B cell (primary cell): ENCODE measurements around the gene PUM1. TPM values are rescaled to one million over a fixed set of nuclear protein-coding genes. Genes with fewer than 3 reads are reported as not detected.

Experiments used
- ATAC-seq: fragments of 200-7000 bp; cut with Tn5 transposase; one replicate; pipeline ENCODE4 v1.10.0; 2021; ENCODE audit warnings: low read depth, mild to moderate bottlenecking, moderate number of reproducible peaks, moderate library complexity
- CTCF ChIA-PET: fragments of 350-600 bp; sonication (Branson Sonifier 250); formaldehyde crosslinking; loops from one replicate; lab custom pipeline; 2021; ENCODE audit warnings: antibody characterized with exemption, inconsistent platforms; lab: Charles Lee
- POLR2A ChIA-PET: fragments of 350-600 bp; sonication (Branson Sonifier 250); formaldehyde crosslinking; loops from one replicate; lab custom pipeline; 2021; ENCODE audit warnings: antibody characterized with exemption; lab: Charles Lee
- DNase-seq: peaks from one replicate; pipeline ENCODE4 v3.0.0; 2013
- H2AFZ ChIP-seq: 2 replicates; pipeline ENCODE4 v1.6.1; 2012; ENCODE audit warnings: mild to moderate bottlenecking, low read depth, low read length; ENCODE audit not compliant: insufficient read depth, poor library complexity, severe bottlenecking
- H3K27ac ChIP-seq, 2 donors: 1 replicate in 1 of 2; 2 replicates in 1 of 2; pipeline ENCODE4 v1.5.1; 2012 to 2013; ENCODE audit warnings: low read length in 2 of 2, mild to moderate bottlenecking in 2 of 2, moderate library complexity in 1 of 2
- H3K27me3 ChIP-seq, 4 experiments: fragments of 200-600 bp in 1 of 4; sonication (generic) in 1 of 4; replicated peaks in 1 of 4; 1 replicate in 2 of 4; 2 replicates in 2 of 4; pipeline versions ENCODE4 v1.6.1 to v1.7.0; 2013 to 2016; ENCODE audit warnings: low read length in 3 of 4, mild to moderate bottlenecking in 2 of 4, mixed read lengths in 1 of 4, moderate library complexity in 1 of 4; ENCODE audit not compliant: insufficient read depth in 4 of 4, control insufficient read depth in 3 of 4; ENCODE audit errors: control extremely low read depth in 1 of 4
- H3K36me3 ChIP-seq, 2 experiments: replicated peaks in 1 of 2; 1 replicate in 1 of 2; 2 replicates in 1 of 2; pipeline versions ENCODE4 v1.6.1 to v1.7.1; 2013; ENCODE audit warnings: low read length in 1 of 2; ENCODE audit not compliant: insufficient read depth in 2 of 2, control insufficient read depth in 1 of 2; ENCODE audit errors: control extremely low read depth in 1 of 2, extremely low read depth in 1 of 2
- H3K4me1 ChIP-seq, 2 donors: fragments of 200-600 bp in 1 of 2; sonication (generic) in 1 of 2; 1 replicate in 1 of 2; 2 replicates in 1 of 2; pipeline versions ENCODE4 v1.5.1 to v1.6.1; 2013 to 2017; ENCODE audit warnings: low read length in 2 of 2; ENCODE audit not compliant: control insufficient read depth in 2 of 2, insufficient read depth in 2 of 2
- H3K4me2 ChIP-seq: replicated peaks from 2 replicates; pipeline ENCODE3; 2012; ENCODE audit warnings: mild to moderate bottlenecking, low read depth, low read length; ENCODE audit not compliant: poor library complexity, severe bottlenecking
- H3K4me3 ChIP-seq, 5 experiments: fragments of 200-600 bp in 1 of 5; sonication (generic) in 1 of 5; 1 replicate in 3 of 5; 2 replicates in 2 of 5; pipeline versions ENCODE4 v1.5.1 to v1.7.0; 2011 to 2016; ENCODE audit warnings: low read length in 4 of 5, mild to moderate bottlenecking in 4 of 5, low read depth in 2 of 5, control low read depth in 1 of 5, moderate library complexity in 1 of 5; ENCODE audit not compliant: insufficient read depth in 1 of 5; ENCODE audit errors: control extremely low read depth in 1 of 5, extremely low read depth in 1 of 5
- H3K79me2 ChIP-seq: fragments of 200-600 bp; sonication (generic); one replicate; pipeline ENCODE4 v1.6.0; 2016; ENCODE audit warnings: low read length; ENCODE audit not compliant: control insufficient read depth, insufficient read depth
- H3K9ac ChIP-seq: fragments of 200-600 bp; sonication (generic); 2 replicates; pipeline ENCODE4 v1.6.1; 2017; ENCODE audit warnings: mild to moderate bottlenecking, low read length, moderate library complexity
- H3K9me3 ChIP-seq, 3 donors: one replicate each; pipeline versions ENCODE4 v1.6.1 to v1.7.1; 2013; ENCODE audit warnings: low read length in 2 of 3; ENCODE audit not compliant: control insufficient read depth in 2 of 3, insufficient read depth in 1 of 3; ENCODE audit errors: control extremely low read depth in 1 of 3
- H4K20me1 ChIP-seq: 2 replicates; pipeline ENCODE4 v1.6.0; 2012; ENCODE audit warnings: mild to moderate bottlenecking, low read length; ENCODE audit not compliant: insufficient read depth, control insufficient read depth, poor library complexity, severe bottlenecking
- H3K27ac Mint-ChIP-seq: one replicate; pipeline ENCODE4 v1.8.0; 2021; ENCODE audit warnings: mixed read lengths
- H3K27me3 Mint-ChIP-seq: one replicate; pipeline ENCODE4 v1.8.0; 2021; ENCODE audit warnings: mixed read lengths
- H3K4me1 Mint-ChIP-seq: one replicate; pipeline ENCODE4 v1.8.0; 2021; ENCODE audit warnings: mixed read lengths
- H3K4me3 Mint-ChIP-seq: one replicate; pipeline ENCODE4 v1.8.0; 2021; ENCODE audit warnings: mixed read lengths
- H3K9me3 Mint-ChIP-seq: one replicate; pipeline ENCODE4 v1.8.0; 2022; ENCODE audit warnings: mixed read lengths; ENCODE audit not compliant: insufficient read depth
- EZH2 ChIP-seq: IDR thresholded peaks from 2 replicates; pipeline ENCODE4 v1.6.1; 2012; ENCODE audit warnings: borderline replicate concordance, low read depth, mild to moderate bottlenecking, moderate library complexity, low read length; ENCODE audit not compliant: insufficient read depth, poor library complexity, severe bottlenecking
- WGBS: methylation state at CpG from one replicate; pipeline ENCODE4 v1.1.5; 2013; ENCODE audit warnings: missing lambda C conversion rate; ENCODE audit not compliant: insufficient coverage; 5-methylcytosine and 5-hydroxymethylcytosine counted together
- intact Hi-C: fragments of 100-400 bp; cut with micrococcal nuclease; formaldehyde crosslinking; loops from one replicate; pipeline ENCODE4 v1.10.0; 2022
- polyA plus RNA-seq: library from polyadenylated mRNA; depleted of rRNA; stranded (reverse); fragments of >200 nt; gene quantifications from 2 replicates; pipeline ENCODE4 v1.2.3, GENCODE V29; 2012
- total RNA-seq, 2 donors: library from RNA; stranded (reverse); fragments of 120-200 nt in 1 of 2; gene quantifications; 1 replicate in 1 of 2; 2 replicates in 1 of 2; pipeline versions ENCODE4 v1.2.3 to v1.2.4, GENCODE V29; 2013 to 2022
- TF ChIP-seq, protein P1 (sequence below): fragments of 200-600 bp; IDR thresholded peaks from one replicate; pipeline ENCODE4 v1.8.0; 2022; ENCODE audit warnings: antibody characterized with exemption, mild to moderate bottlenecking

Gene PUM1
- total and polyA plus RNA-seq, 2 donors (not counting 1 experiment from before 2014, with no cell fraction given) = 52.8 to 177 TPM

DNA sequence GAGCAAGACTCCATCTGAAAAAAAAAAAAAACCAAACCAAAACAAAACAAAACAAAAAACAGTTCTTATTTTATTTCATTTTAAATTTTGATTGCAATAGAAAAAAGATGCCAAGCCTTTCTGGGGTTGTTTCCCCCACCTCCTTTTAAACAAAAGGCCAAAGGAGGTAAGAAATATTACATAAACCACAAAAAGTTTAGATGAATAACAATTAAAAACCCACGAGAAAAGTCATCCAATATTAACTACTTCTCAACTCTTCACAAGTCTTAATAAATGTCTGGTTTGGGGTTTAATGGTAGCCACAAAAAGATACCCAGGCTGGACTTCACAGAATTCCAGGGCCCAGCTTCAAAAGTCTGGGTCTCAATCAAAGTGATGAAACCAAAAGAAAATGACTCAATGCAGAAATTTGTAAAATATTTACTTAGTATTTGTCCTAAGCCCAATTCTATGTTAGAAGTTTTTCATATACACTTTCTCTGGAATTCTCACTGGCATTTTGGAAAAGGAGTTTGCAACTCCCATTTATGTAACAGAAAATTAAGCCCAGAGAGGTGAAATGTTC is 110.0 kb downstream of the PUM1 start:
- no peak overlapping the region for H3K4me3 Mint-ChIP-seq
- intact Hi-C loops = no loop called here
- TF ChIP-seq, protein P1, sequence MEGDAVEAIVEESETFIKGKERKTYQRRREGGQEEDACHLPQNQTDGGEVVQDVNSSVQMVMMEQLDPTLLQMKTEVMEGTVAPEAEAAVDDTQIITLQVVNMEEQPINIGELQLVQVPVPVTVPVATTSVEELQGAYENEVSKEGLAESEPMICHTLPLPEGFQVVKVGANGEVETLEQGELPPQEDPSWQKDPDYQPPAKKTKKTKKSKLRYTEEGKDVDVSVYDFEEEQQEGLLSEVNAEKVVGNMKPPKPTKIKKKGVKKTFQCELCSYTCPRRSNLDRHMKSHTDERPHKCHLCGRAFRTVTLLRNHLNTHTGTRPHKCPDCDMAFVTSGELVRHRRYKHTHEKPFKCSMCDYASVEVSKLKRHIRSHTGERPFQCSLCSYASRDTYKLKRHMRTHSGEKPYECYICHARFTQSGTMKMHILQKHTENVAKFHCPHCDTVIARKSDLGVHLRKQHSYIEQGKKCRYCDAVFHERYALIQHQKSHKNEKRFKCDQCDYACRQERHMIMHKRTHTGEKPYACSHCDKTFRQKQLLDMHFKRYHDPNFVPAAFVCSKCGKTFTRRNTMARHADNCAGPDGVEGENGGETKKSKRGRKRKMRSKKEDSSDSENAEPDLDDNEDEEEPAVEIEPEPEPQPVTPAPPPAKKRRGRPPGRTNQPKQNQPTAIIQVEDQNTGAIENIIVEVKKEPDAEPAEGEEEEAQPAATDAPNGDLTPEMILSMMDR = no peak
- TF ChIP-seq EZH2 = no peak
- no peaks in the 10 kb centered on the region for H3K27me3 ChIP-seq
- H3K27me3 Mint-ChIP-seq = no peaks in the 10 kb centered on the region
- H3K9ac ChIP-seq = no peak overlapping the region
- peaks cover 37% of the 10 kb centered on the region for H3K79me2 ChIP-seq
- H3K4me2 ChIP-seq = no peak overlapping the region
- H3K27ac Mint-ChIP-seq = no peak overlapping the region
- no peak overlapping the region for H3K27ac ChIP-seq
- H3K4me1 Mint-ChIP-seq = peaks cover 9% of the 10 kb centered on the region
- ATAC-seq = no peak
- no peak for DNase-seq
- POLR2A ChIA-PET = no interaction called here
- H3K9me3 ChIP-seq = no peaks in the 10 kb centered on the region
- no peak overlapping the region for H3K4me3 ChIP-seq
- CTCF ChIA-PET = no interaction called here
- H3K36me3 ChIP-seq = peaks cover 14 to 69% of the 10 kb centered on the region in 2 experiments
- no peaks in the 10 kb centered on the region for H3K4me1 ChIP-seq
- no peak overlapping the region for H2AFZ ChIP-seq
- H4K20me1 ChIP-seq = peaks cover 44% of the 10 kb centered on the region
- WGBS = no CpG with 5 or more reads among the region's 1 CpG
- H3K9me3 Mint-ChIP-seq = no peaks in the 10 kb centered on the region

DNA sequence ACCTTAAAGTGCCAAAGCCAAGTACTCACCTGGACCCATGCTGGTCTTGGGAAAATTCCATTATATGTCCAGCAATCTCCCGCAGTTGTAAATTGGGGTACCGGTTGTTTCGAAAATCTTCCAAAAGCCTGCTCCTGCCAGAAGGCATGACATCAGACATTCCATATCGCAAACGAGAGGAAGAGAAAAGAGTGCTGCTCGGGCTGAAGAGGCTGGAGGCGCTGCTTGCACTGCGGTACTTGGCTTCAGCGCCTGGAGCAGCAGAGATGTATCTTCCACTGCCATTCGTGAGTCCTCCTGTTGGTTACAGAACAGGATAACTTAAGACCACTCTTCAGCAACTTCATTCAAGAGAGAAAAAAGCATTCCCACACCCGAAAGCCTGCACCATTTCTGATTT is 111.8 kb downstream of the PUM1 start:
- H4K20me1 ChIP-seq = peaks cover 42% of the 10 kb centered on the region
- Mint-ChIP-seq H3K4me1 (peaks cover 16% of the 10 kb centered on the region), H3K4me3 (no peak overlapping the region), H3K27ac (no peak overlapping the region), H3K9me3 (no peaks in the 10 kb centered on the region), H3K27me3 (no peaks in the 10 kb centered on the region)
- ChIA-PET POLR2A (no interaction called here), CTCF (no interaction called here)
- no peak for DNase-seq
- no peak overlapping the region for H3K27ac ChIP-seq
- H3K36me3 ChIP-seq = peaks cover 12 to 69% of the 10 kb centered on the region in 2 experiments
- H3K79me2 ChIP-seq = peaks cover 32% of the 10 kb centered on the region
- WGBS = 93% methylated on average over 11 of the region's 11 CpGs
- intact Hi-C loops = no loop called here
- no peak overlapping the region for H3K4me2 ChIP-seq
- no peaks in the 10 kb centered on the region for H3K9me3 ChIP-seq
- no peak overlapping the region for H3K9ac ChIP-seq
- no peak overlapping the region for H2AFZ ChIP-seq
- H3K4me3 ChIP-seq = no peak overlapping the region
- H3K4me1 ChIP-seq = no peaks in the 10 kb centered on the region
- no peak for ATAC-seq
- no peaks in the 10 kb centered on the region for H3K27me3 ChIP-seq
- TF ChIP-seq, protein P1 = no peak
- TF ChIP-seq EZH2 = no peak
